Smooth muscle cell (in vitro differentiated cells): ENCODE measurements around the gene RXYLT1. TPM values are rescaled to one million over a fixed set of nuclear protein-coding genes. Genes with fewer than 3 reads are reported as not detected.

Experiments
- DNase-seq: peaks from one replicate; lab custom pipeline; 2025; ENCODE audit not compliant: unreplicated experiment; lab: John Stamatoyannopoulos, UW
- H2AFZ ChIP-seq: fragments of 200-600 bp; sonication (generic); 2 replicates; pipeline ENCODE4 v1.6.0; 2016; ENCODE audit warnings: antibody characterized with exemption, low read depth, mild to moderate bottlenecking
- H3F3A ChIP-seq: fragments of 200-600 bp; sonication (generic); 2 replicates; pipeline ENCODE4 v1.6.0; 2017; ENCODE audit warnings: antibody characterized with exemption, low read depth
- H3K27ac ChIP-seq: fragments of 200-600 bp; sonication (generic); 2 replicates; pipeline ENCODE4 v1.5.1; 2016; ENCODE audit warnings: low read depth, mild to moderate bottlenecking
- H3K27me3 ChIP-seq: fragments of 200-600 bp; sonication (generic); 2 replicates; pipeline ENCODE4 v1.6.1; 2016; ENCODE audit warnings: low read depth, mild to moderate bottlenecking
- H3K36me3 ChIP-seq: fragments of 200-600 bp; sonication (generic); 2 replicates; pipeline ENCODE4 v1.5.1; 2016; ENCODE audit warnings: low read depth
- H3K4me1 ChIP-seq: fragments of 200-600 bp; sonication (generic); 2 replicates; pipeline ENCODE4 v1.5.1; 2016; ENCODE audit warnings: low read depth
- H3K4me2 ChIP-seq: fragments of 200-600 bp; sonication (generic); 2 replicates; pipeline ENCODE4 v1.6.0; 2016; ENCODE audit warnings: mild to moderate bottlenecking
- H3K4me3 ChIP-seq: fragments of 200-600 bp; sonication (generic); 2 replicates; pipeline ENCODE4 v1.5.1; 2016; ENCODE audit warnings: mild to moderate bottlenecking
- H3K79me2 ChIP-seq: fragments of 200-600 bp; sonication (generic); 2 replicates; pipeline ENCODE4 v1.6.0; 2016; ENCODE audit warnings: low read depth, mild to moderate bottlenecking
- H3K9ac ChIP-seq: fragments of 200-600 bp; sonication (generic); 2 replicates; pipeline ENCODE4 v1.6.0; 2016; ENCODE audit warnings: low read depth
- H3K9me3 ChIP-seq: fragments of 200-600 bp; sonication (generic); replicated peaks from 2 replicates; pipeline ENCODE4 v1.5.1; 2016; ENCODE audit warnings: low read depth
- H4K20me1 ChIP-seq: fragments of 200-600 bp; sonication (generic); 2 replicates; pipeline ENCODE4 v1.6.0; 2016; ENCODE audit warnings: low read depth
- CTCF ChIP-seq: fragments of 200-600 bp; sonication (generic); IDR thresholded peaks from 2 replicates; pipeline ENCODE4 v1.5.1; 2017; ENCODE audit warnings: borderline replicate concordance, mild to moderate bottlenecking, antibody characterized with exemption; ENCODE audit not compliant: insufficient read depth, poor library complexity, severe bottlenecking
- WGBS: methylation state at CpG from one replicate; pipeline ENCODE4 v1.1.7; 2016; ENCODE audit warnings: low lambda C conversion rate; 5-methylcytosine and 5-hydroxymethylcytosine counted together
- polyA plus RNA-seq: library from polyadenylated mRNA; unstranded; fragments of >200 nt; fragmentation: Nextera tagmentation; extraction: Ambion mirVana; gene quantifications from 2 replicates; pipeline ENCODE4 v1.2.1, GENCODE V29; 2016
- total RNA-seq: library from RNA; depleted of rRNA; stranded (reverse); fragments of >200 nt; gene quantifications from 2 replicates; pipeline ENCODE4 v1.2.3, GENCODE V29; 2014

RXYLT1 gene
- total and polyA plus RNA-seq, 2 experiments from 2014 or later = 9.4 to 11.1 TPM

- Histone ChIP-seq H3K79me2 (no peaks in the 10 kb centered on the region), H3K27ac (no peak overlapping the region), H3K27me3 (peaks cover 15% of the 10 kb centered on the region), H3K4me2 (no peak overlapping the region), H3K4me1 (no peaks in the 10 kb centered on the region), H4K20me1 (no peaks in the 10 kb centered on the region), H3K9me3 (no peaks in the 10 kb centered on the region), H3F3A (no peaks in the 10 kb centered on the region), H3K9ac (no peak overlapping the region), H3K36me3 (no peaks in the 10 kb centered on the region), H3K4me3 (no peak overlapping the region), H2AFZ (no peak overlapping the region)
- 75% methylated on average over 3 of the region's 3 CpGs for WGBS
- DNase-seq = no peak
- TF ChIP-seq CTCF = no peak
Measured at GRCh38 chr12:63764481-63764880, 15.2 kb upstream of the RXYLT1 start.

DNA sequence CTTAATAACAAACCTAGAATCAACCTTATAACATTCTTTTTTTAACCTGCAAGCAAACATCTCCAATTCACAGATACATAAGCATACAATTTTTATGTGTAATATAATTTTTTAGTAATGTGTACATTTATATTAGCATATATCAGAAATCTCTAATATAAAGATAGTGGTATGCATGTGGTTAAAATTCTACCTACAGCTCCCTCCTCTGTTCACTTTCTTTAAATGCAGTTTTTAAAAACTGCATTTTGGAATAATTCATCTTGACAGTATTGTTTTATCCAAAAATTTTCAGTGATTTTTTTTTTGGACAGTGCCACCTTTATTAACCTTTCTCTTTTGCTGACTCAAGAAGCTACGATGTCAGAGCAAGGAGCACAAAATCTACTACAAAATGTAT, 13.2 kb upstream of the RXYLT1 start:
- TF ChIP-seq CTCF = no peak
- no peak overlapping the region for H3K4me3 ChIP-seq
- H2AFZ ChIP-seq = no peak overlapping the region
- no peaks in the 10 kb centered on the region for H3K79me2 ChIP-seq
- no peaks in the 10 kb centered on the region for H4K20me1 ChIP-seq
- no peak for DNase-seq
- no peaks in the 10 kb centered on the region for H3K4me1 ChIP-seq
- no peak overlapping the region for H3K9ac ChIP-seq
- peaks cover 11% of the 10 kb centered on the region for H3K27me3 ChIP-seq
- H3K4me2 ChIP-seq = no peak overlapping the region
- no peaks in the 10 kb centered on the region for H3K36me3 ChIP-seq
- no peaks in the 10 kb centered on the region for H3F3A ChIP-seq
- no peaks in the 10 kb centered on the region for H3K9me3 ChIP-seq
- WGBS = 79% methylated on average over 1 of the region's 1 CpG
- no peak overlapping the region for H3K27ac ChIP-seq

GRCh38 chr12:63770375-63770774, 9.3 kb upstream of the RXYLT1 start:
- Histone ChIP-seq H3F3A (no peaks in the 10 kb centered on the region), H3K9me3 (no peaks in the 10 kb centered on the region), H3K9ac (no peak overlapping the region), H3K4me1 (no peaks in the 10 kb centered on the region), H2AFZ (no peak overlapping the region), H3K4me3 (no peak overlapping the region), H3K79me2 (no peaks in the 10 kb centered on the region), H4K20me1 (no peaks in the 10 kb centered on the region), H3K27ac (no peak overlapping the region), H3K4me2 (no peak overlapping the region), H3K27me3 (no peaks in the 10 kb centered on the region), H3K36me3 (no peaks in the 10 kb centered on the region)
- WGBS = 89% methylated on average over 1 of the region's 1 CpG
- no peak for DNase-seq
- TF ChIP-seq CTCF = no peak

DNA sequence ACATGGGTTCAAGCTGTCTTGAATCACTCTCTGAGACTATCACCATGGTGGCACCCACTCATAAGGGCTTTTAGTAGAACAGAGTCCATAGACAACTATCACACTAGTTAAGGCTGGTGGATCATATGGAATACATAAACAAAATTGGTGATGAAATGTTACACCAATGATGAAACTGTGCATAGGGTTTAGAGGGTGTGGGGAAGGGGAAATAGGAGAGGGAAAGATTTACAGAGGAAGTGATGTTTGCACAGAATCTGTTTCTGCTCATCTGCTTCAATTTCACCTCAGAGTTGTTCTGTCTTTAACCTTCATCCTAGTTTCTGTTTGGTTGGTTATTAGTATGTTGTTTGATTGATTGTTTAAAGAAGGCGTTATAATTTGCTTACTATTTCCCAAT, 2.4 kb upstream of the RXYLT1 start:
- no peak for TF ChIP-seq CTCF

More for the DNA sequence above, 2.4 kb upstream of the RXYLT1 start:
- no peak for DNase-seq
- H3K4me3 ChIP-seq = no peak overlapping the region
- no peak overlapping the region for H3K27ac ChIP-seq
- no peak overlapping the region for H3K4me2 ChIP-seq
- no peak overlapping the region for H3K9ac ChIP-seq
- 97% methylated on average over 1 of the region's 1 CpG for WGBS
- no peaks in the 10 kb centered on the region for H3F3A ChIP-seq
- no peaks in the 10 kb centered on the region for H4K20me1 ChIP-seq
- H3K79me2 ChIP-seq = peaks cover 8% of the 10 kb centered on the region
- no peak overlapping the region for H2AFZ ChIP-seq
- no peaks in the 10 kb centered on the region for H3K27me3 ChIP-seq
- no peaks in the 10 kb centered on the region for H3K9me3 ChIP-seq
- peaks cover 9% of the 10 kb centered on the region for H3K36me3 ChIP-seq
- peaks cover 12% of the 10 kb centered on the region for H3K4me1 ChIP-seq
